Neural progenitor cell (in vitro differentiated cells): ENCODE measurements around the gene DYNLT4. TPM values are rescaled to one million over a fixed set of nuclear protein-coding genes. Genes with fewer than 3 reads are reported as not detected.

Experiments used
- DNase-seq: peaks from one replicate; pipeline ENCODE4 v3.0.0-alpha.2; 2016; ENCODE audit warnings: low spot score
- H2AFZ ChIP-seq: fragments of 200-600 bp; sonication (generic); replicated peaks from 2 replicates; pipeline ENCODE4 v1.6.1; 2016; ENCODE audit warnings: antibody characterized with exemption
- H3F3A ChIP-seq: fragments of 200-600 bp; sonication (generic); 2 replicates; pipeline ENCODE4 v1.6.1; 2016; ENCODE audit warnings: antibody characterized with exemption, low read depth
- H3K27ac ChIP-seq: fragments of 200-600 bp; sonication (generic); 2 replicates; pipeline ENCODE4 v1.5.1; 2016; ENCODE audit warnings: mild to moderate bottlenecking
- H3K27me3 ChIP-seq: fragments of 200-600 bp; sonication (generic); 2 replicates; pipeline ENCODE4 v1.6.1; 2016; ENCODE audit warnings: mild to moderate bottlenecking, moderate library complexity
- H3K36me3 ChIP-seq: fragments of 200-600 bp; sonication (generic); 2 replicates; pipeline ENCODE4 v1.5.1; 2016
- H3K4me1 ChIP-seq: fragments of 200-600 bp; sonication (generic); 2 replicates; pipeline ENCODE4 v1.6.1; 2016; ENCODE audit warnings: mixed run types
- H3K4me2 ChIP-seq: fragments of 200-600 bp; sonication (generic); 2 replicates; pipeline ENCODE4 v1.6.1; 2016
- H3K4me3 ChIP-seq: fragments of 200-600 bp; sonication (generic); 2 replicates; pipeline ENCODE4 v1.5.1; 2016
- H3K79me2 ChIP-seq: fragments of 200-600 bp; sonication (generic); 2 replicates; pipeline ENCODE4 v1.6.1; 2016; ENCODE audit warnings: low read depth
- H3K9ac ChIP-seq: fragments of 200-600 bp; sonication (generic); 2 replicates; pipeline ENCODE4 v1.6.1; 2016
- H3K9me3 ChIP-seq: fragments of 200-600 bp; sonication (generic); 2 replicates; pipeline ENCODE4 v1.5.1; 2016; ENCODE audit warnings: low read depth
- H4K20me1 ChIP-seq: fragments of 200-600 bp; sonication (generic); 2 replicates; pipeline ENCODE4 v1.6.1; 2016; ENCODE audit warnings: low read depth
- H3K27ac Mint-ChIP-seq: 3 replicates; pipeline ENCODE4 v1.8.0; 2021; ENCODE audit warnings: mixed read lengths
- H3K27me3 Mint-ChIP-seq: 2 replicates; pipeline ENCODE4 v1.8.0; 2022; ENCODE audit warnings: low read depth, mild to moderate bottlenecking, inconsistent platforms, moderate library complexity, mixed read lengths; ENCODE audit not compliant: insufficient read depth
- H3K36me3 Mint-ChIP-seq: 3 replicates; pipeline ENCODE4 v1.8.0; 2021; ENCODE audit warnings: mixed read lengths
- H3K4me1 Mint-ChIP-seq: 3 replicates; pipeline ENCODE4 v1.8.0; 2021; ENCODE audit warnings: mixed read lengths
- H3K4me3 Mint-ChIP-seq: 3 replicates; pipeline ENCODE4 v1.8.0; 2021; ENCODE audit warnings: mild to moderate bottlenecking, moderate library complexity, mixed read lengths
- H3K9me3 Mint-ChIP-seq: 3 replicates; pipeline ENCODE4 v1.8.0; 2020; ENCODE audit warnings: mixed read lengths
- EZH2 ChIP-seq: fragments of 200-600 bp; sonication (generic); IDR thresholded peaks from 2 replicates; pipeline ENCODE4 v1.6.1; 2017; ENCODE audit warnings: antibody characterized with exemption, mild to moderate bottlenecking, moderate library complexity
- EZH2phosphoT487 ChIP-seq: fragments of 200-600 bp; sonication (generic); IDR thresholded peaks from 2 replicates; pipeline ENCODE4 v1.6.1; 2017; ENCODE audit warnings: antibody characterized with exemption
- total RNA-seq: library from RNA; depleted of rRNA; stranded (reverse); fragments of >200 nt; gene quantifications from 2 replicates; pipeline ENCODE4 v1.2.3, GENCODE V29; 2015; ENCODE audit warnings: low replicate concordance
- TF ChIP-seq, protein P1 (sequence below): fragments of 200-600 bp; sonication (generic); IDR thresholded peaks from 2 replicates; pipeline ENCODE4 v1.5.1; 2017; ENCODE audit warnings: antibody characterized with exemption, mild to moderate bottlenecking

DYNLT4 gene
- total RNA-seq, 1 donor from 2014 or later: not detected

- TF ChIP-seq, protein P1, sequence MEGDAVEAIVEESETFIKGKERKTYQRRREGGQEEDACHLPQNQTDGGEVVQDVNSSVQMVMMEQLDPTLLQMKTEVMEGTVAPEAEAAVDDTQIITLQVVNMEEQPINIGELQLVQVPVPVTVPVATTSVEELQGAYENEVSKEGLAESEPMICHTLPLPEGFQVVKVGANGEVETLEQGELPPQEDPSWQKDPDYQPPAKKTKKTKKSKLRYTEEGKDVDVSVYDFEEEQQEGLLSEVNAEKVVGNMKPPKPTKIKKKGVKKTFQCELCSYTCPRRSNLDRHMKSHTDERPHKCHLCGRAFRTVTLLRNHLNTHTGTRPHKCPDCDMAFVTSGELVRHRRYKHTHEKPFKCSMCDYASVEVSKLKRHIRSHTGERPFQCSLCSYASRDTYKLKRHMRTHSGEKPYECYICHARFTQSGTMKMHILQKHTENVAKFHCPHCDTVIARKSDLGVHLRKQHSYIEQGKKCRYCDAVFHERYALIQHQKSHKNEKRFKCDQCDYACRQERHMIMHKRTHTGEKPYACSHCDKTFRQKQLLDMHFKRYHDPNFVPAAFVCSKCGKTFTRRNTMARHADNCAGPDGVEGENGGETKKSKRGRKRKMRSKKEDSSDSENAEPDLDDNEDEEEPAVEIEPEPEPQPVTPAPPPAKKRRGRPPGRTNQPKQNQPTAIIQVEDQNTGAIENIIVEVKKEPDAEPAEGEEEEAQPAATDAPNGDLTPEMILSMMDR: no peak
- no peak for TF ChIP-seq EZH2
- no peak for TF ChIP-seq EZH2phosphoT487
- Mint-ChIP-seq H3K4me3 (peak overlapping the region; percentile 52), H3K36me3 (peaks cover 2% of the 10 kb centered on the region), H3K27me3 (peaks cover 12% of the 10 kb centered on the region), H3K4me1 (peaks cover 27% of the 10 kb centered on the region), H3K9me3 (peaks cover 11% of the 10 kb centered on the region), H3K27ac (peak overlapping the region; percentile 80)
- Histone ChIP-seq H3K79me2 (no peaks in the 10 kb centered on the region), H3K27ac (no peak overlapping the region), H3K9ac (no peak overlapping the region), H4K20me1 (no peaks in the 10 kb centered on the region), H2AFZ (no peak overlapping the region), H3K4me2 (no peak overlapping the region), H3K4me3 (no peak overlapping the region), H3K4me1 (peaks cover 8% of the 10 kb centered on the region), H3K9me3 (no peaks in the 10 kb centered on the region), H3K36me3 (no peaks in the 10 kb centered on the region), H3K27me3 (no peaks in the 10 kb centered on the region), H3F3A (peaks cover 26% of the 10 kb centered on the region)
- DNase-seq: no peak
These were observed 14.1 kb upstream of the DYNLT4 start for GRCh38 chr1:44821240-44821715.

- H3K36me3 Mint-ChIP-seq: peaks cover 2% of the 10 kb centered on the region
- Histone ChIP-seq H3K4me3 (peak overlapping the region; percentile 39), H3K79me2 (no peaks in the 10 kb centered on the region), H4K20me1 (no peaks in the 10 kb centered on the region), H3K4me1 (peaks cover 8% of the 10 kb centered on the region), H2AFZ (peak overlapping the region; percentile 78), H3K27ac (no peak overlapping the region), H3F3A (peaks cover 30% of the 10 kb centered on the region), H3K9ac (no peak overlapping the region), H3K4me2 (peak overlapping the region; percentile 71), H3K9me3 (no peaks in the 10 kb centered on the region), H3K36me3 (no peaks in the 10 kb centered on the region), H3K27me3 (no peaks in the 10 kb centered on the region)
- DNase-seq: no peak
- peak overlapping the region; percentile 100 for H3K27ac Mint-ChIP-seq
- TF ChIP-seq, protein P1: no peak
- TF ChIP-seq EZH2 (no peak), EZH2phosphoT487 (no peak)
- H3K9me3 Mint-ChIP-seq: peaks cover 11% of the 10 kb centered on the region
- peaks cover 27% of the 10 kb centered on the region for H3K4me1 Mint-ChIP-seq
- H3K4me3 Mint-ChIP-seq: peak overlapping the region; percentile 80
- peaks cover 12% of the 10 kb centered on the region for H3K27me3 Mint-ChIP-seq
These were observed 13.4 kb upstream of the DYNLT4 start for GRCh38 chr1:44820328-44821239.

GRCh38 chr1:44819608-44820327, 12.6 kb upstream of the DYNLT4 start:
- peak overlapping the region; percentile 80 for H3K4me3 Mint-ChIP-seq

More at GRCh38 chr1:44819608-44820327, 12.6 kb upstream of the DYNLT4 start:
- Mint-ChIP-seq H3K27me3 (peaks cover 17% of the 10 kb centered on the region), H3K27ac (peak overlapping the region; percentile 100), H3K4me1 (peaks cover 32% of the 10 kb centered on the region), H3K36me3 (peaks cover 8% of the 10 kb centered on the region), H3K9me3 (peaks cover 11% of the 10 kb centered on the region)
- peak overlapping the region; percentile 100 for H3K27ac ChIP-seq
- peak overlapping the region; percentile 39 for H3K4me3 ChIP-seq
- DNase-seq: peak; percentile 93
- peak overlapping the region; percentile 78 for H2AFZ ChIP-seq
- peaks cover 8% of the 10 kb centered on the region for H3K4me1 ChIP-seq
- H4K20me1 ChIP-seq: no peaks in the 10 kb centered on the region
- TF ChIP-seq, protein P1: peak; percentile 22
- TF ChIP-seq EZH2 (no peak), EZH2phosphoT487 (no peak)
- peak overlapping the region; percentile 93 for H3K9ac ChIP-seq
- no peaks in the 10 kb centered on the region for H3K36me3 ChIP-seq
- H3K27me3 ChIP-seq: no peaks in the 10 kb centered on the region
- peaks cover 31% of the 10 kb centered on the region for H3F3A ChIP-seq
- H3K79me2 ChIP-seq: no peaks in the 10 kb centered on the region
- no peaks in the 10 kb centered on the region for H3K9me3 ChIP-seq
- H3K4me2 ChIP-seq: peak overlapping the region; percentile 71
